HCT116 (cell line): ENCODE data around the gene SMIM24. TPM values are rescaled to one million over a fixed set of nuclear protein-coding genes. Genes with fewer than 3 reads are reported as not detected.

Source experiments
- ATAC-seq: fragments of 200-7000 bp; cut with Tn5 transposase; 2 replicates; pipeline ENCODE4 v1.9.1; 2020; ENCODE audit warnings: mild to moderate bottlenecking, moderate library complexity
- BruUV-seq: library from RNA; stranded (reverse); fragments of 400-500 nt; replicated peaks from 2 replicates; lab custom pipeline; 2021; lab: Mats Ljungman, UMichigan
- CTCF ChIA-PET: fragments of 300-600 bp; sonication (Branson Sonifier 250); formaldehyde crosslinking; loops from one replicate; lab custom pipeline; 2021; ENCODE audit warnings: antibody characterized with exemption; lab: Charles Lee
- POLR2A ChIA-PET: fragments of 300-600, 350-600 bp; sonication (Branson Sonifier 250); formaldehyde crosslinking; loops from one replicate; lab custom pipeline; 2021; ENCODE audit warnings: antibody characterized with exemption; lab: Charles Lee
- RAD21 ChIA-PET, 2 experiments: fragments of 300-600 bp; sonication (Branson Sonifier 250); formaldehyde crosslinking; loops; one replicate each; lab custom pipeline; 2023; ENCODE audit warnings: low total read pairs in 2 of 2; ENCODE audit not compliant: uncharacterized antibody in 2 of 2, unreplicated experiment in 2 of 2, low non-redundant PET in 1 of 2; lab: Charles Lee
- DNase-seq: peaks from one replicate; pipeline ENCODE4 v3.0.0-alpha.2; 2010; ENCODE audit warnings: low read depth, low spot score
- H2AFZ ChIP-seq: fragments of 200-600 bp; shearing (Covaris generic), sonication (generic); 2 replicates; pipeline ENCODE4 v1.6.1; 2017; ENCODE audit warnings: low read depth, mixed run types, mixed read lengths, antibody characterized with exemption, low read length; ENCODE audit not compliant: poor library complexity, severe bottlenecking
- H3K27ac ChIP-seq: 2 replicates; pipeline ENCODE4 v1.5.1; 2012; ENCODE audit warnings: low read depth, low read length
- H3K27me3 ChIP-seq: fragments of 200-600 bp; sonication (generic); 2 replicates; pipeline ENCODE4 v1.6.1; 2016; ENCODE audit warnings: mixed run types, low read length, mixed read lengths; ENCODE audit not compliant: insufficient read depth
- H3K36me3 ChIP-seq, 2 experiments: fragments of 200-500 bp in 1 of 2; fragments of 200-600 bp in 1 of 2; sonication (Bioruptor generic) in 1 of 2; sonication (generic) in 1 of 2; 2 replicates each; pipeline versions ENCODE4 v1.5.1 to v1.6.1; 2014 to 2016; ENCODE audit warnings: low read length in 2 of 2, inconsistent platforms in 1 of 2, mixed read lengths in 1 of 2, mixed run types in 1 of 2; ENCODE audit not compliant: insufficient read depth in 2 of 2, control insufficient read depth in 1 of 2
- H3K4me1 ChIP-seq, 2 experiments: fragments of 200-600 bp in 1 of 2; sonication (generic) in 1 of 2; 2 replicates each; pipeline versions ENCODE4 v1.5.1 to v1.6.1; 2012 to 2017; ENCODE audit warnings: low read length in 2 of 2, inconsistent platforms in 1 of 2, mild to moderate bottlenecking in 1 of 2, mixed read lengths in 1 of 2, mixed run types in 1 of 2, moderate library complexity in 1 of 2; ENCODE audit not compliant: insufficient read depth in 2 of 2, control insufficient read depth in 1 of 2
- H3K4me2 ChIP-seq: fragments of 200-600 bp; sonication (generic); 2 replicates; pipeline ENCODE4 v1.6.1; 2017; ENCODE audit warnings: mixed run types, low read length, mixed read lengths
- H3K4me3 ChIP-seq, 2 experiments: fragments of 200-600 bp in 1 of 2; sonication (generic) in 1 of 2; replicated peaks in 1 of 2; 2 replicates each; pipeline ENCODE4 v1.5.1; 2011 to 2016; ENCODE audit warnings: low read length in 2 of 2, control low read depth in 1 of 2, low read depth in 1 of 2, mild to moderate bottlenecking in 1 of 2, mixed read lengths in 1 of 2, mixed run types in 1 of 2
- H3K79me2 ChIP-seq: fragments of 200-600 bp; sonication (generic); 2 replicates; pipeline ENCODE4 v1.6.1; 2017; ENCODE audit warnings: mild to moderate bottlenecking, mixed run types, low read length, moderate library complexity, mixed read lengths; ENCODE audit not compliant: insufficient read depth
- H3K9ac ChIP-seq: fragments of 200-600 bp; sonication (generic); 2 replicates; pipeline ENCODE4 v1.6.1; 2016; ENCODE audit warnings: low read length, mixed read lengths
- H3K9me2 ChIP-seq: fragments of 200-600 bp; sonication (generic), shearing (Covaris generic); 2 replicates; pipeline ENCODE4 v1.6.1; 2017; ENCODE audit warnings: mixed run types, mild to moderate bottlenecking, moderate library complexity; ENCODE audit not compliant: insufficient read depth
- H3K9me3 ChIP-seq, 2 experiments: fragments of 200-500 bp in 1 of 2; fragments of 200-600 bp in 1 of 2; sonication (Bioruptor generic) in 1 of 2; sonication (generic) in 1 of 2; 2 replicates each; pipeline ENCODE4 v1.6.1; 2014 to 2017; ENCODE audit warnings: low read length in 2 of 2, mixed read lengths in 2 of 2, inconsistent platforms in 1 of 2, low read depth in 1 of 2, mild to moderate bottlenecking in 1 of 2, mixed run types in 1 of 2, moderate library complexity in 1 of 2; ENCODE audit not compliant: control insufficient read depth in 1 of 2, insufficient read depth in 1 of 2
- H4K20me1 ChIP-seq: fragments of 200-600 bp; sonication (generic), shearing (Covaris generic); 2 replicates; pipeline ENCODE4 v1.6.1; 2017; ENCODE audit warnings: mixed run types, mild to moderate bottlenecking, moderate library complexity; ENCODE audit not compliant: insufficient read depth
- ATF3 ChIP-seq: IDR thresholded peaks from 2 replicates; pipeline ENCODE4 v1.6.1; 2012
- CEBPB ChIP-seq: IDR thresholded peaks from 2 replicates; pipeline ENCODE4 v1.6.1; 2012; ENCODE audit warnings: low read depth
- EGR1 ChIP-seq: IDR thresholded peaks from 2 replicates; pipeline ENCODE4 v1.6.1; 2012; ENCODE audit warnings: low read depth
- ELF1 ChIP-seq: IDR thresholded peaks from 2 replicates; pipeline ENCODE4 v1.6.1; 2012; ENCODE audit warnings: low read depth, borderline replicate concordance
- FOSL1 ChIP-seq: IDR thresholded peaks from 2 replicates; pipeline ENCODE4 v1.6.1; 2012; ENCODE audit warnings: low read depth
- MAX ChIP-seq: IDR thresholded peaks from 2 replicates; pipeline ENCODE4 v1.6.1; 2012
- POLR2A ChIP-seq: IDR thresholded peaks from 2 replicates; pipeline ENCODE4 v1.7.0; 2011; ENCODE audit warnings: borderline replicate concordance; ENCODE audit not compliant: insufficient read depth, insufficient read length; ENCODE audit errors: extremely low read depth
- REST ChIP-seq: IDR thresholded peaks from 2 replicates; pipeline ENCODE4 v1.6.1; 2012; ENCODE audit warnings: low read depth
- SIN3A ChIP-seq: IDR thresholded peaks from 2 replicates; pipeline ENCODE4 v1.6.1; 2012; ENCODE audit warnings: low read depth
- SP1 ChIP-seq: IDR thresholded peaks from 2 replicates; pipeline ENCODE4 v1.6.1; 2012; ENCODE audit warnings: low read depth
- intact Hi-C: fragments of 100-400 bp; cut with micrococcal nuclease; formaldehyde crosslinking; loops from 2 replicates; pipeline ENCODE4 v1.10.0; 2022
- total RNA-seq: library from RNA; stranded (reverse); gene quantifications from one replicate; pipeline ENCODE4 v1.2.1, GENCODE V29; 2021; ENCODE audit not compliant: unreplicated experiment
- TF ChIP-seq, protein P1 (sequence below), 3 experiments: fragments of 200-600 bp in 1 of 3; sonication (generic) in 1 of 3; IDR thresholded peaks in 2 of 3; conservative IDR thresholded peaks in 1 of 3; 2 replicates each; pipeline ENCODE4 v1.5.1; 2012 to 2017; ENCODE audit warnings: low read depth in 2 of 3, low read length in 2 of 3, antibody characterized with exemption in 1 of 3, borderline replicate concordance in 1 of 3, control low read depth in 1 of 3, mild to moderate bottlenecking in 1 of 3, mixed read lengths in 1 of 3, mixed run types in 1 of 3, moderate library complexity in 1 of 3; ENCODE audit not compliant: insufficient read depth in 1 of 3

SMIM24 gene
- total RNA-seq, 1 experiment from 2014 or later = not detected

- no peak for ATAC-seq
- no TSS peak for BruUV-seq
Observed at GRCh38 chr19:3501780-3502179, 21.5 kb upstream of the SMIM24 start.

More at GRCh38 chr19:3501780-3502179, 21.5 kb upstream of the SMIM24 start:
- DNase-seq = no peak
- Histone ChIP-seq H3K79me2 (peaks cover 42% of the 10 kb centered on the region), H3K9me2 (no peaks in the 10 kb centered on the region), H3K9me3 (no peaks in the 10 kb centered on the region), H3K27ac (no peak overlapping the region; the same call in 1 of the 2 replicates), H2AFZ (no peak overlapping the region), H3K27me3 (no peaks in the 10 kb centered on the region), H3K4me3 (no peak overlapping the region), H3K4me2 (no peak overlapping the region), H4K20me1 (no peaks in the 10 kb centered on the region), H3K36me3 (peaks cover 0 to under 1% of the 10 kb centered on the region in 2 experiments; a peak in 1 of 4 replicates), H3K4me1 (peaks cover 15 to 27% of the 10 kb centered on the region in 2 experiments; a peak in 3 of 4 replicates), H3K9ac (no peak overlapping the region)
- CTCF ChIA-PET = interaction anchor here (1.0 to 2.6 kb wide), 2 partner anchors 17 to 197 kb away, joined by 5 to 7 read pairs; no protein-coding TSS in a partner anchor
- RAD21 ChIA-PET = no interaction called here
- intact Hi-C loops = no loop called here
- TF ChIP-seq CEBPB (no peak), POLR2A (no peak), FOSL1 (no peak), MAX (no peak), REST (no peak), SIN3A (no peak), ELF1 (no peak), ATF3 (no peak), EGR1 (no peak), SP1 (no peak)
- TF ChIP-seq, protein P1, sequence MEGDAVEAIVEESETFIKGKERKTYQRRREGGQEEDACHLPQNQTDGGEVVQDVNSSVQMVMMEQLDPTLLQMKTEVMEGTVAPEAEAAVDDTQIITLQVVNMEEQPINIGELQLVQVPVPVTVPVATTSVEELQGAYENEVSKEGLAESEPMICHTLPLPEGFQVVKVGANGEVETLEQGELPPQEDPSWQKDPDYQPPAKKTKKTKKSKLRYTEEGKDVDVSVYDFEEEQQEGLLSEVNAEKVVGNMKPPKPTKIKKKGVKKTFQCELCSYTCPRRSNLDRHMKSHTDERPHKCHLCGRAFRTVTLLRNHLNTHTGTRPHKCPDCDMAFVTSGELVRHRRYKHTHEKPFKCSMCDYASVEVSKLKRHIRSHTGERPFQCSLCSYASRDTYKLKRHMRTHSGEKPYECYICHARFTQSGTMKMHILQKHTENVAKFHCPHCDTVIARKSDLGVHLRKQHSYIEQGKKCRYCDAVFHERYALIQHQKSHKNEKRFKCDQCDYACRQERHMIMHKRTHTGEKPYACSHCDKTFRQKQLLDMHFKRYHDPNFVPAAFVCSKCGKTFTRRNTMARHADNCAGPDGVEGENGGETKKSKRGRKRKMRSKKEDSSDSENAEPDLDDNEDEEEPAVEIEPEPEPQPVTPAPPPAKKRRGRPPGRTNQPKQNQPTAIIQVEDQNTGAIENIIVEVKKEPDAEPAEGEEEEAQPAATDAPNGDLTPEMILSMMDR (IDR thresholded peaks at IDR 0.05 in 2 of 3, conservative IDR thresholded peaks at IDR 0.05 in 1 of 3; ENCODE audit: borderline replicate concordance in 1 of 3, insufficient read depth in 1 of 3, low read depth in 2 of 3, low read length in 2 of 3) = no peak
- POLR2A ChIA-PET = no interaction called here
